ENCODE results near the gene CNPY4.

CNPY4 gene

GRCh38 chr7:100119072-100119969, at the start of gene CNPY4, which contains the start of gene TAF6:
TSS of gene CNPY4 (plus strand) at chr7:100119634. CDS start at chr7:100119745, 111 bp downstream.
TSS of gene TAF6 (minus strand) at chr7:100119358. CDS start at chr7:100114209, 5,149 bp downstream.
- peak; percentile 93 for DNase-seq

- no peak for DNase-seq
Observed at GRCh38 chr7:100069991-100070390, 49.4 kb upstream of the CNPY4 start.

- no peak for DNase-seq
Observed at GRCh38 chr7:100071018-100071723, 48.3 kb upstream of the CNPY4 start.

GRCh38 chr7:100072462-100072861, 47.0 kb upstream of the CNPY4 start:
- DNase-seq: no peak

- no peak for DNase-seq
Observed at GRCh38 chr7:100074841-100075240, 44.6 kb upstream of the CNPY4 start.

- no peak for DNase-seq
Observed at GRCh38 chr7:100075418-100075817, 44.0 kb upstream of the CNPY4 start.

GRCh38 chr7:100077205-100077604, 42.2 kb upstream of the CNPY4 start:
- DNase-seq: no peak

- no peak for DNase-seq
Observed at GRCh38 chr7:100079024-100079560, 40.3 kb upstream of the CNPY4 start.

GRCh38 chr7:100080907-100081534, 38.4 kb upstream of the CNPY4 start:
- no peak for DNase-seq

- DNase-seq: peak; percentile 96
Observed at GRCh38 chr7:100081535-100082102, 37.8 kb upstream of the CNPY4 start, which contains the start of gene ZNF3. TSS of gene ZNF3 (minus strand) at chr7:100081723. CDS start at chr7:100077357, 4,366 bp downstream.

- DNase-seq: no peak
Observed at GRCh38 chr7:100082978-100083377, 36.5 kb upstream of the CNPY4 start.

- DNase-seq: no peak
Observed at GRCh38 chr7:100085515-100085914, 33.9 kb upstream of the CNPY4 start.

- DNase-seq: no peak
Observed at GRCh38 chr7:100087055-100087750, 32.2 kb upstream of the CNPY4 start.

- no peak for DNase-seq
Observed at GRCh38 chr7:100088095-100088620, 31.3 kb upstream of the CNPY4 start.

GRCh38 chr7:100088621-100089457, 30.6 kb upstream of the CNPY4 start, which contains the start of gene COPS6:
TSS of gene COPS6 (plus strand) at chr7:100088969. CDS start at chr7:100088991, 22 bp downstream.
- peak; percentile 84 for DNase-seq

GRCh38 chr7:100089458-100090196, 29.8 kb upstream of the CNPY4 start:
- DNase-seq: no peak

GRCh38 chr7:100090527-100091410, 28.7 kb upstream of the CNPY4 start:
- no peak for DNase-seq

GRCh38 chr7:100091411-100092181, 27.8 kb upstream of the CNPY4 start:
- DNase-seq: no peak
